UCSD-AML1 (cell line): Measurements from ENCODE around the gene CNN1.

Source experiments
- DNase-seq: peaks from one replicate; lab custom pipeline; 2025; ENCODE audit not compliant: unreplicated experiment; lab: John Stamatoyannopoulos, UW

The CNN1 gene

GRCh38 chr19:11534538-11534937 lies 4.1 kb upstream of the CNN1 start:
- no peak for DNase-seq

- no peak for DNase-seq
Measured at GRCh38 chr19:11534948-11535347, 3.7 kb upstream of the CNN1 start.

GRCh38 chr19:11535792-11536595 lies 2.7 kb upstream of the CNN1 start:
- peak; percentile 92 for DNase-seq

GRCh38 chr19:11539495-11540365 lies 1.1 kb downstream of the CNN1 start:
- no peak for DNase-seq

GRCh38 chr19:11540645-11541044 lies 2.0 kb downstream of the CNN1 start:
- no peak for DNase-seq

- DNase-seq, result no peak
Measured at GRCh38 chr19:11541238-11541637, 2.6 kb downstream of the CNN1 start.

GRCh38 chr19:11547929-11548700 lies 9.5 kb downstream of the CNN1 start:
- DNase-seq, result no peak

GRCh38 chr19:11549386-11549953 lies 10.8 kb downstream of the CNN1 start:
- DNase-seq, result no peak

GRCh38 chr19:11550265-11550664 lies 11.6 kb downstream of the CNN1 start:
- no peak for DNase-seq

- DNase-seq, result no peak
Measured at GRCh38 chr19:11551603-11552235, 13.1 kb downstream of the CNN1 start.

GRCh38 chr19:11552666-11553372 lies 14.2 kb downstream of the CNN1 start:
- no peak for DNase-seq

GRCh38 chr19:11554160-11554559 lies 15.5 kb downstream of the CNN1 start:
- DNase-seq, result no peak

GRCh38 chr19:11555246-11555645 lies 16.6 kb downstream of the CNN1 start:
- DNase-seq, result no peak

- DNase-seq, result no peak
Measured at GRCh38 chr19:11556634-11557420, 18.2 kb downstream of the CNN1 start.

- peak; percentile 98 for DNase-seq
Measured at GRCh38 chr19:11558881-11559828, 20.5 kb downstream of the CNN1 start, which contains the start of gene ELOF1. TSS of gene ELOF1 (minus strand) at chr19:11559230. CDS start at chr19:11554347, 4,883 bp downstream.

- DNase-seq, result no peak
Measured at GRCh38 chr19:11560404-11561051, 21.9 kb downstream of the CNN1 start.

- no peak for DNase-seq
Measured at GRCh38 chr19:11563532-11563931, 24.9 kb downstream of the CNN1 start.
